Testis (tissue), 2 donors: ENCODE data around the gene CHCHD6.

Experiments used
- CTCF ChIP-seq, 3 experiments: fragments of 450-650 bp in 2 of 3; fragments of 200-600 bp in 1 of 3; sonication (generic) in 1 of 3; IDR thresholded peaks; one replicate each; pipeline ENCODE4 v1.5.1; 2016 to 2019; ENCODE audit warnings: antibody characterized with exemption in 3 of 3, mild to moderate bottlenecking in 2 of 3, moderate library complexity in 1 of 3
- POLR2A ChIP-seq: fragments of 450-650 bp; IDR thresholded peaks from one replicate; pipeline ENCODE4 v1.6.1; 2017; ENCODE audit warnings: antibody characterized with exemption, mild to moderate bottlenecking, moderate library complexity

DNA sequence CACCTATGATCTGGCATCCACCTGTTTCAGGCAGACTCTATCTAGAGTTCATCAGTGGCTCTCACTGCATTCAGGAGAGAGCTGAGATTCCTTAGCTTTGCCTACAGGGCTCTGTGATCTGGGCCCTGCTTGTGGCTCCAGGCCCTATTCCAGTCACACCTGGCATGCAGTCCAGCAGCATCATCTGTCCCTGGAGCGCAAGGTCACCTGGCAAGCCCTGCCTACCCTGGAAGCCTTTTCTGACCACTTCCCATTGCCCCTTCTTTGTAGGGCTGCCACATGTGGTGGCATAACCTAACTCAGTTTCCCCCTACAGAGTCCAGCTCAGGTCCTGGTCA is 163.8 kb downstream of the CHCHD6 start:
- no peak for TF ChIP-seq CTCF (IDR thresholded peaks at IDR 0.05)
- no peak for TF ChIP-seq POLR2A
